Fibroblast of lung (primary cell): ENCODE measurements around the gene EPHB1. TPM values are rescaled to one million over a fixed set of nuclear protein-coding genes. Genes with fewer than 3 reads are reported as not detected.

Source experiments
- DNase-seq, 2 donors: peaks; one replicate each; pipeline versions ENCODE4 v3.0.0 to v3.0.0-alpha.2; 2010; ENCODE audit warnings: low read depth in 2 of 2
- H2AFZ ChIP-seq: 2 replicates; pipeline ENCODE4 v1.5.1; 2012; ENCODE audit warnings: low read length, control low read depth, inconsistent platforms
- H3K27ac ChIP-seq: 2 replicates; pipeline ENCODE4 v1.5.1; 2011; ENCODE audit warnings: low read length, control low read depth; ENCODE audit not compliant: insufficient read depth
- H3K27me3 ChIP-seq: 2 replicates; pipeline ENCODE4 v1.5.1; 2011; ENCODE audit warnings: mild to moderate bottlenecking, low read length; ENCODE audit not compliant: control insufficient read depth, insufficient read depth
- H3K36me3 ChIP-seq: 2 replicates; pipeline ENCODE4 v1.5.1; 2011; ENCODE audit warnings: low read length; ENCODE audit not compliant: control insufficient read depth, insufficient read depth
- H3K4me1 ChIP-seq: 2 replicates; pipeline ENCODE4 v1.5.1; 2011; ENCODE audit warnings: low read length; ENCODE audit not compliant: control insufficient read depth, insufficient read depth; ENCODE audit errors: extremely low read depth
- H3K4me2 ChIP-seq: 2 replicates; pipeline ENCODE4 v1.5.1; 2011; ENCODE audit warnings: low read length, control low read depth; ENCODE audit not compliant: insufficient read depth; ENCODE audit errors: extremely low read depth
- H3K4me3 ChIP-seq, 4 experiments: fragments of 200-600 bp in 1 of 4; sonication (generic) in 1 of 4; replicated peaks in 1 of 4; 2 replicates each; pipeline ENCODE4 v1.5.1; 2011 to 2016; ENCODE audit warnings: low read length in 4 of 4, low read depth in 3 of 4, mild to moderate bottlenecking in 3 of 4, control low read depth in 2 of 4, inconsistent platforms in 1 of 4, mixed read lengths in 1 of 4; ENCODE audit not compliant: insufficient read depth in 1 of 4; ENCODE audit errors: control extremely low read depth in 1 of 4
- H3K79me2 ChIP-seq: 2 replicates; pipeline ENCODE4 v1.5.1; 2012; ENCODE audit warnings: mild to moderate bottlenecking, low read length, inconsistent platforms; ENCODE audit not compliant: control insufficient read depth, insufficient read depth
- H3K9ac ChIP-seq: 2 replicates; pipeline ENCODE4 v1.5.1; 2011; ENCODE audit warnings: mild to moderate bottlenecking, low read length, control low read depth; ENCODE audit not compliant: insufficient read depth
- H3K9me3 ChIP-seq: 2 replicates; pipeline ENCODE4 v1.5.1; 2012; ENCODE audit warnings: low read depth, low read length; ENCODE audit not compliant: control insufficient read depth, insufficient read depth
- H4K20me1 ChIP-seq: 2 replicates; pipeline ENCODE4 v1.5.1; 2011; ENCODE audit warnings: low read length; ENCODE audit not compliant: control insufficient read depth, insufficient read depth; ENCODE audit errors: extremely low read depth
- EZH2 ChIP-seq: IDR thresholded peaks from 2 replicates; pipeline ENCODE4 v1.5.1; 2012; ENCODE audit warnings: low read length, control low read depth, mild to moderate bottlenecking; ENCODE audit errors: missing control alignments
- polyA plus RNA-seq, 2 donors: library from polyadenylated mRNA; depleted of rRNA in 1 of 2; stranded (reverse) in 1 of 2; unstranded in 1 of 2; fragments of >200 nt; gene quantifications; 2 replicates each; pipeline ENCODE4 v1.2.1, GENCODE V29; 2011 to 2012; ENCODE audit warnings: missing spikeins in 1 of 2
- total RNA-seq: library from RNA; depleted of rRNA; stranded (reverse); fragments of >200 nt; gene quantifications from 2 replicates; pipeline ENCODE4 v1.2.1, GENCODE V29; 2014
- TF ChIP-seq, protein P1 (sequence below), 2 donors: IDR thresholded peaks in 1 of 2; conservative IDR thresholded peaks in 1 of 2; 1 replicate in 1 of 2; 2 replicates in 1 of 2; pipeline ENCODE4 v1.5.1; 2011 to 2012; ENCODE audit warnings: low read length in 2 of 2, control low read depth in 1 of 2, inconsistent platforms in 1 of 2, low read depth in 1 of 2, mild to moderate bottlenecking in 1 of 2

EPHB1 gene
- total and polyA plus RNA-seq, 2 donors (not counting 1 experiment from before 2014, with no cell fraction given) = 0.14 to 0.50 TPM

GRCh38 chr3:135008326-135008725 is 213.3 kb downstream of the EPHB1 start:
- Histone ChIP-seq H3K9ac (no peak overlapping the region), H3K27me3 (no peaks in the 10 kb centered on the region), H4K20me1 (no peaks in the 10 kb centered on the region), H3K4me1 (no peaks in the 10 kb centered on the region), H3K9me3 (no peaks in the 10 kb centered on the region), H2AFZ (no peak overlapping the region), H3K79me2 (no peaks in the 10 kb centered on the region), H3K27ac (no peak overlapping the region), H3K4me2 (no peak overlapping the region), H3K4me3 (no peak overlapping the region), H3K36me3 (no peaks in the 10 kb centered on the region)
- no peak for DNase-seq
- TF ChIP-seq EZH2 = no peak
- TF ChIP-seq, protein P1, sequence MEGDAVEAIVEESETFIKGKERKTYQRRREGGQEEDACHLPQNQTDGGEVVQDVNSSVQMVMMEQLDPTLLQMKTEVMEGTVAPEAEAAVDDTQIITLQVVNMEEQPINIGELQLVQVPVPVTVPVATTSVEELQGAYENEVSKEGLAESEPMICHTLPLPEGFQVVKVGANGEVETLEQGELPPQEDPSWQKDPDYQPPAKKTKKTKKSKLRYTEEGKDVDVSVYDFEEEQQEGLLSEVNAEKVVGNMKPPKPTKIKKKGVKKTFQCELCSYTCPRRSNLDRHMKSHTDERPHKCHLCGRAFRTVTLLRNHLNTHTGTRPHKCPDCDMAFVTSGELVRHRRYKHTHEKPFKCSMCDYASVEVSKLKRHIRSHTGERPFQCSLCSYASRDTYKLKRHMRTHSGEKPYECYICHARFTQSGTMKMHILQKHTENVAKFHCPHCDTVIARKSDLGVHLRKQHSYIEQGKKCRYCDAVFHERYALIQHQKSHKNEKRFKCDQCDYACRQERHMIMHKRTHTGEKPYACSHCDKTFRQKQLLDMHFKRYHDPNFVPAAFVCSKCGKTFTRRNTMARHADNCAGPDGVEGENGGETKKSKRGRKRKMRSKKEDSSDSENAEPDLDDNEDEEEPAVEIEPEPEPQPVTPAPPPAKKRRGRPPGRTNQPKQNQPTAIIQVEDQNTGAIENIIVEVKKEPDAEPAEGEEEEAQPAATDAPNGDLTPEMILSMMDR (conservative IDR thresholded peaks at IDR 0.05 in 1 of 2, IDR thresholded peaks at IDR 0.05 in 1 of 2; ENCODE audit: low read depth in 1 of 2, low read length in 2 of 2) = no peak

DNA sequence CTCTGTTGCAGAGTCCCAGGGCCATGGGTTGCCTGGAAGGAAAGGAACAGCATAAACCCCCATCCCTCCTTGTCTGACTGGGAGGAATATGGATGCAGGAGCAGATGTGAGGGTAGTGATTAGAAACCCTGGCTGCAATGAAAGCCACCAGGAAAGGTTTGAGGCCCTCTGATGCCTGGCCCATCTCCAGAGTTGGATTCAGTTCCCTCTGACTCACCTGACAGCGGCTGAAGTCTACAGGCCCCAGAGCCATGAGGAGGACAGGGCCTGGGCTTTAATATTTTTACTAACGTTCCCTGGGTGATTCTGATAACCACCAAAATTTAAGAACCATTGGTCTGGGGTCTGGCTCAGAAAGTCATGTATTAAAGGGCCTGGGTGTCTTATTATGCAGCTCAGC is 214.0 kb downstream of the EPHB1 start:
- Histone ChIP-seq H2AFZ (no peak overlapping the region), H3K9me3 (no peaks in the 10 kb centered on the region), H3K27me3 (no peaks in the 10 kb centered on the region), H3K27ac (no peak overlapping the region), H3K4me3 (no peak overlapping the region), H3K4me1 (no peaks in the 10 kb centered on the region), H3K9ac (no peak overlapping the region), H3K4me2 (no peak overlapping the region), H3K79me2 (no peaks in the 10 kb centered on the region), H4K20me1 (no peaks in the 10 kb centered on the region), H3K36me3 (no peaks in the 10 kb centered on the region)
- no peak for TF ChIP-seq EZH2
- TF ChIP-seq, protein P1 (conservative IDR thresholded peaks at IDR 0.05 in 1 of 2, IDR thresholded peaks at IDR 0.05 in 1 of 2; ENCODE audit: low read depth in 1 of 2, low read length in 2 of 2) = no peak
- no peak for DNase-seq

GRCh38 chr3:135012101-135012500 is 217.0 kb downstream of the EPHB1 start:
- TF ChIP-seq EZH2 = no peak
- TF ChIP-seq, protein P1 (conservative IDR thresholded peaks at IDR 0.05 in 1 of 2, IDR thresholded peaks at IDR 0.05 in 1 of 2; ENCODE audit: low read depth in 1 of 2, low read length in 2 of 2) = no peak
- no peaks in the 10 kb centered on the region for H3K4me1 ChIP-seq
- H4K20me1 ChIP-seq = no peaks in the 10 kb centered on the region
- no peaks in the 10 kb centered on the region for H3K9me3 ChIP-seq
- no peaks in the 10 kb centered on the region for H3K36me3 ChIP-seq
- no peak overlapping the region for H3K9ac ChIP-seq
- H3K27me3 ChIP-seq = no peaks in the 10 kb centered on the region
- H3K4me3 ChIP-seq = no peak overlapping the region
- no peak overlapping the region for H3K27ac ChIP-seq
- no peak overlapping the region for H2AFZ ChIP-seq
- no peaks in the 10 kb centered on the region for H3K79me2 ChIP-seq
- no peak overlapping the region for H3K4me2 ChIP-seq
- DNase-seq = no peak
